Osteocyte (in vitro differentiated cells): ENCODE data around the gene FGF1. TPM values are rescaled to one million over a fixed set of nuclear protein-coding genes. Genes with fewer than 3 reads are reported as not detected.
A peak's percentile ranks its signal among the peaks of the same experiment; 100 is the strongest.

ENCODE experiments used
- DNase-seq: peaks from one replicate; pipeline ENCODE4 v3.0.0; 2021; ENCODE audit warnings: mixed read lengths; ENCODE audit not compliant: unreplicated experiment; ENCODE audit errors: extremely low spot score
- H3K27ac Mint-ChIP-seq: one replicate; pipeline ENCODE4 v1.8.0; 2021; ENCODE audit warnings: mild to moderate bottlenecking, mixed read lengths; ENCODE audit not compliant: unreplicated experiment
- H3K27me3 Mint-ChIP-seq: one replicate; pipeline ENCODE4 v1.8.0; 2021; ENCODE audit warnings: mixed read lengths; ENCODE audit not compliant: unreplicated experiment
- H3K36me3 Mint-ChIP-seq: one replicate; pipeline ENCODE4 v1.8.0; 2021; ENCODE audit warnings: mixed read lengths; ENCODE audit not compliant: unreplicated experiment
- H3K4me1 Mint-ChIP-seq: one replicate; pipeline ENCODE4 v1.8.0; 2021; ENCODE audit warnings: mixed read lengths; ENCODE audit not compliant: unreplicated experiment
- H3K4me3 Mint-ChIP-seq: one replicate; pipeline ENCODE4 v1.8.0; 2021; ENCODE audit warnings: mild to moderate bottlenecking, moderate library complexity, mixed read lengths; ENCODE audit not compliant: unreplicated experiment
- H3K9me3 Mint-ChIP-seq: one replicate; pipeline ENCODE4 v1.8.0; 2021; ENCODE audit warnings: mixed read lengths; ENCODE audit not compliant: unreplicated experiment
- CTCF ChIP-seq: fragments of 200-600 bp; sonication (generic); IDR thresholded peaks from 2 replicates; pipeline ENCODE4 v1.5.0; 2021; ENCODE audit warnings: antibody characterized with exemption, mild to moderate bottlenecking, moderate library complexity
- total RNA-seq: library from RNA; stranded (reverse); gene quantifications from 2 replicates; pipeline ENCODE4 v1.2.1, GENCODE V29; 2021

Gene FGF1
- total RNA-seq, 1 donor from 2014 or later = 1.5 TPM

DNA sequence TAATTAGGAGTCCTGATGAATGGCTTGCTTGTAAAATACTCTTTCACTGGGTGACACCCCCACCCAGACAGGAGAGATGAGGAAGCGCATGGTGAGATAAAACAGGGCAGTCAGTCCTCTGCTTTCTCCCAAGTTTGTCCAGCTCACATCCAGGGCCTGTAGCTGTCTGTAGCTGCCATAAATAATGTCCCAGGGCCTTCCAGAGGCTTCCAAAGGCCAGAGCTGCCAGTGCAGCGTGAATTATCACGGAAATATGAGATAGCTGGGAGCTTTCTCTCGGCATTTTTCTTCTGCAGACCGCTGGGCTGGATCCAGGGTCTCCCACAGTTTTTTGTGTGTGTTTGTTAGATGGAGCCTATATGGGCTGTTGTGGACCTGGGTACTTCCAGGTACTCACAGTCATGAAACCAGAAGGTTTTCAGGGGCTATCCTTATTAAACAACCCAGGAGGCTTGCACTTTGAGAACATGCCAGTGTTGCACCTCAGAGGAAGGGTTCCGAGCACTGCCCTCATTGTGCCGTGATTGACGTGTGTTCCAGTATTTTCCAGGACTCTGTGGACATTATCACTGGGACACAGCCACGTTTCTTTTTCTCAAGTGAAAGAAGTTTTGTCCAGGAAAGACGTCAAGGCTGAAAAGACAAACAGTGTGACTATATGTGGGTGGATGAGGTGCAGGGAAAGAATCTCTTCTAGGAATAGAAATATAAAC, 117.5 kb downstream of the FGF1 start:
- no peak for TF ChIP-seq CTCF
- no peaks in the 10 kb centered on the region for H3K36me3 Mint-ChIP-seq

DNA sequence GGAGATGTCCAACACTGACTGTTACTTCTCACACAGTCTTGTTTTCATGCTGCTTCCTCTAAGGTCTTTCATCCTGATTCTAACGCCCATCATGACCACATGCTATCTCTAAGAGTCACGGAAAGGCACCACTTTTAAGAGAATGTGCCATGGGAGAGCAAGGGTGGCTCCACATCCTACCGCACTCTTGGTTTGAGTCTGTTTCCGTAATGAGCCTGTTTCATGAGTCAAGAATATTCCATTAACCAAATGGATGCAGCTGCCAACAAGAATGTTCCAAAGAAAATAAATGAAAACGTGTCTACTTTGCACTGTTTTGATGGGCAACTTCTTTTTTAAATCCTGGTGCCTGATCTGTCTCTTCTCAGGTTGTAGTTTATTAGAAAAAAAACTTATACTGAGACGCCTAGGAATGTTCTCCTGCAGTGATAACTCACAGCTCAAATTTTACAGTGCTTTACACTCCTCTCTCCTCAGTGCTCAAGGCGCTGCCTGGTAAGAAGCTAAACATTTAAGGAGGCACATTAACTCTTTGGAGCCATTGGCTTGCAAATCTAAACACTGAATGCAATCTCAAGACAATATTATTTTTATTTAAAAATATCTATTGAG, 124.3 kb downstream of the FGF1 start:
- H3K27me3 Mint-ChIP-seq = no peaks in the 10 kb centered on the region
- H3K4me3 Mint-ChIP-seq = no peak overlapping the region
- no peaks in the 10 kb centered on the region for H3K36me3 Mint-ChIP-seq
- H3K27ac Mint-ChIP-seq = peak overlapping the region; percentile 79
- H3K4me1 Mint-ChIP-seq = peaks cover 25% of the 10 kb centered on the region
- no peak for DNase-seq
- no peaks in the 10 kb centered on the region for H3K9me3 Mint-ChIP-seq
- TF ChIP-seq CTCF = no peak

More for the DNA sequence above, 117.5 kb downstream of the FGF1 start:
- H3K9me3 Mint-ChIP-seq = no peaks in the 10 kb centered on the region
- peaks cover 14% of the 10 kb centered on the region for H3K4me1 Mint-ChIP-seq
- H3K27ac Mint-ChIP-seq = no peak overlapping the region
- no peak overlapping the region for H3K4me3 Mint-ChIP-seq
- no peaks in the 10 kb centered on the region for H3K27me3 Mint-ChIP-seq
- DNase-seq = no peak

DNA sequence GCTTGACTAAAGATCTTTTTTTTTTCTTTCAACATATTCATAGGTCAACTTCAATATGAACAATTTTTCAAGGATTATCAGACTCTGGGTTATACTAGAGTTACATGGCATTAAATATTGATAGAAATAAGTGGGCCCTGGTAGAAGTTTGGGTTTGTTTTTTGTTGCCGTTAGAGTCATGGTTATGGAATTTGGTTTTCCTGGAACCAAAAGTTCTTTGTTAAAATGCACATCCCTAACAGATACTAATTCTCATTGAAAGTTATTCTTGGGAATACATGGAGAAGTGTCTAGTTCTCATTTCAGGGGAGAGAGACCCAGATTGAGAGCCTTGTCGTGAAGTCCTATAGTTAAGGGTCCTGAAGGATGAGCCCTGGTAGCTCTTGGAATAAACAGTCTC, 124.9 kb downstream of the FGF1 start:
- Mint-ChIP-seq H3K27ac (peak overlapping the region; percentile 79), H3K9me3 (no peaks in the 10 kb centered on the region), H3K36me3 (no peaks in the 10 kb centered on the region), H3K27me3 (no peaks in the 10 kb centered on the region), H3K4me3 (no peak overlapping the region), H3K4me1 (peaks cover 25% of the 10 kb centered on the region)
- DNase-seq = no peak
- no peak for TF ChIP-seq CTCF

DNA sequence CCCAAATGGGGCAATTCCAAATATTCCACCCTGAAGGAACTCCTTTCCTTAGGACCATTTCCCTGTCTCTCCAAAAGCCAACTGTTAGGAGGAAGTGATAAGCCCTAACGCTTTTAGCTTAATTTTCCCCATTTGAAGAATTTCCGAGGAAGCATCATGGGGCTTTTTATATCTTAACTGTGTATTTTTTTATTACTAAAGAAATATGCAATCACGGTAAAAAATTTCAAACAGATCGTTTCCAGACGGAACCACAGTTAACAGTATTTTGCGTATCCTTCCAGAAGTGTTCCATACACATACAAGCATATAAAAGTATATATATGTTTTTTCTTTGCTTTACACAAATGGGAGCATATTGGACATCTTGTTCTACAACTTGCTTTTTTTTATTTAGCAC, 133.8 kb downstream of the FGF1 start:
- Mint-ChIP-seq H3K27me3 (peaks cover 8% of the 10 kb centered on the region), H3K27ac (no peak overlapping the region), H3K36me3 (no peaks in the 10 kb centered on the region), H3K9me3 (no peaks in the 10 kb centered on the region), H3K4me3 (peak overlapping the region; percentile 66), H3K4me1 (peaks cover 14% of the 10 kb centered on the region)
- DNase-seq = no peak
- no peak for TF ChIP-seq CTCF

- Mint-ChIP-seq H3K36me3 (no peaks in the 10 kb centered on the region), H3K27ac (no peak overlapping the region), H3K4me1 (peaks cover 14% of the 10 kb centered on the region), H3K4me3 (peak overlapping the region; percentile 66), H3K27me3 (peaks cover 8% of the 10 kb centered on the region), H3K9me3 (no peaks in the 10 kb centered on the region)
- TF ChIP-seq CTCF = no peak
- DNase-seq = no peak
Measured at GRCh38 chr5:142551338-142552067, 134.4 kb downstream of the FGF1 start.
